Measurements from ENCODE around the gene PPFIBP2.

Gene PPFIBP2

GRCh38 chr11:7671347-7672215, 157.8 kb downstream of the PPFIBP2 start:
- DNase-seq, result peak; percentile 48 to 55

GRCh38 chr11:7672276-7672959, 158.6 kb downstream of the PPFIBP2 start:
- no peak for DNase-seq

DNA sequence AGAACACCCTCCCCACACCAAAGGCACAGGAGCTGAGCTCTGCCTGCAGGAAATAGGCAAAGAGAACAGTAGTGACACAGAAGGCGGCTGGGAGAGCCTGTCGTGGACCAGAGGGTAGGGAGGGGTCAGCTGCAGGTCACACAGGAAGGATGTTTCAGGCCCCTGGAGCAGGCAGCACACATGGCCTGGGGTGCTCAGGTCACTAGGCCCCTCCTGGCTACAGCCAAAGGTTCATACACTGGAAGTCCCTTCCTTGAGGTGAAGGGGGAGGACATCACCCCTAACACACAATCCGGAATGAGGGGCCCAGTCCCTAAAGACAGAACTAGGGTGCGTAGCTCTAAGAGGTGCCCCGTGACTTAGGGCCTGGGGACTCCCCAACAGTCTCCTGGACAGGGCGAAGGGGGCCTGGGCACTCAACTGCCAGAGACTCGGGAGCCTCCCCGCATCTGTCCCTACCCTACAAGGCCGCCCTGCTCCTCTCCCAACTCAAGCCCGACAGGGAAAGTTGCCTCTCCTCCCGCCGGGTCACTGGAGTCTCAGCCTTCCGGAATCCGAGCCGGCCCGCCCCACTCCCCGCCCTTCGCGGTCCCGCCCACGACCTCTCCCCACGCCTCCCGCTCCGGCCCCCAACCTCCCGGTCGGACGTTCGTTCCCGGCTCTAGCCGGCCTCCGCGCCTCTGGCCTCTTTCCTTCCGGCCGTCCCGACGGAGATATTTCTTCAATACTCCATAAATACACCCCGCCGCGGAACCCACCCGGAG, 159.3 kb downstream of the PPFIBP2 start, which contains the start of gene CYB5R2:
Gene CYB5R2 (minus strand): TSS at position 541 of the 764 bp plus-strand sequence. CDS start 675 bp downstream, outside the sequence.
- DNase-seq, result peak in 1 of 2 experiments; percentile 30

GRCh38 chr11:7673724-7674434, 160.1 kb downstream of the PPFIBP2 start:
- peak in 1 of 2 experiments; percentile 42 for DNase-seq

DNA sequence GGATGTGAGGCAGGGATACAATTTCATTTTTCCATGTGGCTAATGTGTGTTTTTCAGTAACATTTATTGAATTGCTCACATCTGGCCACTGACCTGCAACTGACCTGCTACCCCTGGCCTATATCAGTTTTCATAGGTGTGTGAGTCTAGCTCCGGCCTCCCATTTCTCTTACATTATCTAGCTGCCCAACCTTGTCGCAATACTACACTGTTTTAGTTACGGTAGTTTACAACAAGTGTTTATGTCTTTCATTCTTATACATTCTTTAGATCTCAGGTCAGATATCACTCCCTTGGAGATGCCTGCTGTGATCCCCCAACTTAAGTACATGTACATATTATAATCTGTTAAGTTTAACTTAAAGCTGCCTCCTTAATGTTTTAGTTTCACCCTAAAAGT, 161.8 kb downstream of the PPFIBP2 start:
- DNase-seq, result no peak

DNA sequence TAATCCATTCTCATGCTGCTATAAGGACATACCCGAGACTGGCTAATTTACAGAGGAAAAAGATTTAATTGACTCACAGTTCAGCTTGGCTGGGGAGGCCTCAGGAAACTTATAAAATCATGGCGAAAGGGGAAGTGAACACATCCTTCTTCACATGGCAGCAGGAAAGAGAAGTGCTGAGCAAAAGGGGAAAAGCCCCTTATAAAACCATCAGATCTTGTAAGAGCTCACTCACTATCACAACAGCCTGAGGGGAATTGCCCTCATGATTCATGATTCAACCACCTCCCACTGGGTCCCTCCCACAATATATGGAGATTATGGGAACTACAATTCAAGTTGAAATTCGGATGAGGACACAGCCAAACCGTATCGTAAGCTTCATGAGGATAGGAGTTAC, 163.3 kb downstream of the PPFIBP2 start:
- DNase-seq, result no peak

- DNase-seq, result no peak
Observed at GRCh38 chr11:7677796-7678201, 164.0 kb downstream of the PPFIBP2 start.

DNA sequence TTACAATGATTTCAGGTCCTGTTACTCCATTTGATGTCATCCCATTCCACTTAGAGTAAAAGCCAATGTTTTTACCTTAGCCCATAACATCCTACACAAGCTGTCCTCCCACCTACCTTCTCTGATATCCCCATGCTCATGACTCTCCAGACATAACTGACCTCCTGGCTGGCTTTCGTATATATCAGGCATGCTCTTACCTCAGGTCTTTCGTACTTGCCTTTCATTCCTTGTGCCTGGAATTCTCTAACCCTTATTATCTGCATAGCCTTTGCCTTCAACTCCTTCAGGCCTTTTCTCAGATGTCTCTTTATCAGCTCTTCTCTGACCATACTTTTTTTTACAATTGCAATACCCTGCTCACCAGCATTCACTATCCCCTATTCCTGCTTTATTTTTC, 169.8 kb downstream of the PPFIBP2 start:
- no peak for DNase-seq

DNA sequence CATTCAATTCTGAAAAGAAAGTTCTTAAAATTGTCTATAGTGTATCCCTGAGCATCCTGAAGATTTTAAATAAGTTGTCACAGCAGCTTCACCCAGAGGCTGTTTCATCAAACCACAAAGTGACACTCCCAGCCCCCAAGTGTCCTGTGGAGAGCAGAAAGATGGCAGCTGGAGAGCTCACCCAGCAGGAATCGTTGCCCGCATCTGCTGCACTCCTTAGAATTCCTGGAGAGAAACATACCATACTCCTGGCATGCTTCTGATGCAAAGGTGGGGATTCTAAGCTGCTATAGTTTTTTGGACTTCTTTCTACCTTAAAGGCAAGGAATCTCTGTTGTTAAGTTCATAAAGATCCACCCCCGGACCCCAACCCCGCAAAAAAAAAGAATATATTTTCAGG, 173.0 kb downstream of the PPFIBP2 start:
- no peak for DNase-seq

DNA sequence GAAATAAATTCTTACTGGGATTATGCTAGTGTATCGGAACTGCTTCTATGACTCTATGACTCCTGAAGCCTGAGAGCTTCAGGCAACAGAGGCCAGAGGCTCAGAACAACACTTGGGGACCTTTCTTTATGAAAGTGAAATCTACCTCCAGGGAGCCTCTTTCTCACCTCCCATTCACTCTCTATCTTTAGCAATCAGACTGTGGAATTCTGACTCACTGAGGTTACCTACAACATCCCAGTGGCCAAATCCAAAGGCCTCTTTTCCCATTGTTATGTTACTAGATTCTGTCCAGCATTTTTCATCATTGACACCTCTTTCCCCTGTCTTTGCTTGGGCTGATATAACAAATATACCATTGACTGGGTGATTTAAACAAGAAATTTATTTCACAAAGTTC, 173.6 kb downstream of the PPFIBP2 start:
- no peak for DNase-seq

GRCh38 chr11:7688238-7688826, 174.5 kb downstream of the PPFIBP2 start:
- no peak for DNase-seq

DNA sequence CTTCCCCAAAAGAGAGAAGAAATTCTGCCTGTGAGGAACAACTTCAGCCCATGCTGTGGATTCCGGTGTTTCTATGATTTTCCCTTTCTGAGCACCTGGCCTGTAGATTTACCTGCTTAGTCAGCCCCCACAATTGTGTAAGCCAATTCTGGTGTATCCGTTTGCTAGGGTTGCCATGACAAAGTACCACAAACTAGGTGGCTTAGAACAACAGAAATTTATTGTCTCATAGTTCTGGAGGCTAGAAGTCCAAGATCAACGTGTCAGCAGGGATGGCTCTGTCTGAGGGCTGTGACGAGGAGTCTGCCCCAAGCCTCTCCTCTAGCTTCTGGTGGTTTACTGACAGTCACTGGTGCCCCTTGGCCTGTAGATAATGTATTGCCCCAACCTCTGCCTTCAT, 175.4 kb downstream of the PPFIBP2 start:
- DNase-seq, result no peak

DNA sequence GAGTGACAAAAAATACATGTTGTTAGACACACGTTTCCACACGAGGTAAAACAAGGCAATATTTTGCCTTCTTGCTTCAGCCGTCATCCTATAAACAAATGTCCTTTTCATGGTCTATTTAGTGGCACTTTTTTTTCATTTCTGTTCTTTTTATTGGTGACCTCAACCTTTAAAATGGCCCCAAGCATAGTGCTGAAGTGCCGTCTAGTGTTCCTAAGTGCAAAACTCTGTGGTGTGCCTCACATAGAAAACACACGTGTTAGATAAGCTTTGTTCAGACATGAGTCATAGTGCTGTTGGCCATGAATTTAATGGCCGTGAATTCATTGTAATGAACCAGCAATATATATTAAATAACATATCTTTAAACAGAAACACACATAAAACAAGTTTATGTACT, 176.8 kb downstream of the PPFIBP2 start:
- DNase-seq, result no peak

DNA sequence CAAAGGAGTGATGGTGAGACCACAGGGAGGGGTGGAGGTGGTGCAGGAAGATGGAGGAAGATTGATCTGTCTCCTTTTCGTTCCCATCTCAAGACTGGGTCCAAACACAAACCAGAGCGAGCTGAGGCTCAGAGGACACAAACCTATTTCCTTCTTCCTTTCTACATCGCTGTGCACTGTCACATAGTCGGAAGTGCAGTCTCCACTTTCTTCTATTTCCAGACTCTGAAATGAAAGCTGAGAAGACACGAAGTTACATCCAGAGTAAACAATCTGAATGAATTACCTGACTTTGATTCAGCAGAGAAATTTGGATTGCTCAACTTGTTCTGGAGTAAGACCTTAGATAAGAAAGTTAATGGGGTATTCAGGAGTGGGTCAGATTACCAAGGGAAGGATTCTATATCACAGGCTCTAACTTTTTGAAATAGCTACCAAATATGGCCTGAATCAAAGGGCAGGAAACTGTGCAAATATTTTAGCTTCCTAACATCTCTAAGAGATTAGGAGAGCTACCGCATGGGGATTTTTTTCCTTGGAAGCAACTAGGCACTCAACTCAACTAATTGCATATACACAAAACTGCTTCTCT, 178.1 kb downstream of the PPFIBP2 start:
- DNase-seq, result no peak

GRCh38 chr11:7692426-7692825, 178.6 kb downstream of the PPFIBP2 start:
- no peak for DNase-seq

GRCh38 chr11:7694235-7694634, 180.4 kb downstream of the PPFIBP2 start:
- DNase-seq, result no peak

DNA sequence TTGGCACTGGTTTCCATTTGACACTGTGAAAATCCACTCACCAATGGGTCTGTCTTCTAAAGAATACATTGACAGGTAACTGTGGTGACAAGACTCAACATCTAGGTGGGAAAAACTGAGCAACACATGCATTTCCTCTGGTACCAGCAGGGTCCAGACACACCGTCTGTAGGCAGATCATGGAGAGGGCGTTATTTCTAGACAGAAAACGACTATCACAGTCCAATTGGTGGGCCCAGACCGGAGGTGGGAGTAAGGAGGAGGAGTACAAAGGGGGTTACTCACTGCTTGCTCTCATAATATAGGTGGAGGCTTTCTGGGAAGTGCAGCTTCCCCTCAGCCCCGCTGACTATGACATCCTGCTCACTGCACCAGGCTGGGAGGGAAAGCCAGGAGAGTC, 182.6 kb downstream of the PPFIBP2 start:
- peak; percentile 22 to 24 for DNase-seq

All from activated T-cell treated with anti-CD3 and anti-CD28 coated beads, Interleukin-2, amount 50 U/mL, for 48 hours (primary cell).